Ishikawa (cell line): Measurements from ENCODE around the gene KTI12.

Source experiments
- CEBPB ChIP-seq: IDR thresholded peaks from 2 replicates; pipeline ENCODE4 v1.6.1; 2012
- CREB1 ChIP-seq: IDR thresholded peaks from 2 replicates; pipeline ENCODE4 v1.6.1; 2012; ENCODE audit warnings: low read depth
- EGR1 ChIP-seq: IDR thresholded peaks from 2 replicates; pipeline ENCODE4 v1.6.1; 2012
- EP300 ChIP-seq: IDR thresholded peaks from 2 replicates; pipeline ENCODE4 v1.6.1; 2012; ENCODE audit warnings: borderline replicate concordance
- FOXM1 ChIP-seq: IDR thresholded peaks from 2 replicates; pipeline ENCODE4 v1.6.1; 2012; ENCODE audit warnings: low read depth, borderline replicate concordance
- NFIC ChIP-seq: IDR thresholded peaks from 2 replicates; pipeline ENCODE4 v1.6.1; 2012
- RAD21 ChIP-seq: IDR thresholded peaks from 2 replicates; pipeline ENCODE4 v1.6.1; 2012; ENCODE audit warnings: low read depth
- TAF1 ChIP-seq: IDR thresholded peaks from 2 replicates; pipeline ENCODE4 v1.6.1; 2012; ENCODE audit warnings: low read depth, mild to moderate bottlenecking
- TCF12 ChIP-seq: IDR thresholded peaks from 2 replicates; pipeline ENCODE4 v1.6.1; 2012; ENCODE audit warnings: low read depth
- TEAD4 ChIP-seq: IDR thresholded peaks from 2 replicates; pipeline ENCODE4 v1.6.1; 2012
- YY1 ChIP-seq: IDR thresholded peaks from 2 replicates; pipeline ENCODE4 v1.6.1; 2012; ENCODE audit warnings: low read depth
- ZBTB7A ChIP-seq: IDR thresholded peaks from 2 replicates; pipeline ENCODE4 v1.6.1; 2012; ENCODE audit warnings: low read depth
- TF ChIP-seq, protein P1 (sequence below): IDR thresholded peaks from 2 replicates; pipeline ENCODE4 v1.6.1; 2012
- TF ChIP-seq, protein P2 (sequence below): IDR thresholded peaks from 2 replicates; pipeline ENCODE4 v1.6.1; 2012
- TF ChIP-seq, protein P3 (sequence below): IDR thresholded peaks from 2 replicates; pipeline ENCODE4 v1.6.1; 2012; ENCODE audit warnings: low read depth, mild to moderate bottlenecking

The KTI12 gene

DNA sequence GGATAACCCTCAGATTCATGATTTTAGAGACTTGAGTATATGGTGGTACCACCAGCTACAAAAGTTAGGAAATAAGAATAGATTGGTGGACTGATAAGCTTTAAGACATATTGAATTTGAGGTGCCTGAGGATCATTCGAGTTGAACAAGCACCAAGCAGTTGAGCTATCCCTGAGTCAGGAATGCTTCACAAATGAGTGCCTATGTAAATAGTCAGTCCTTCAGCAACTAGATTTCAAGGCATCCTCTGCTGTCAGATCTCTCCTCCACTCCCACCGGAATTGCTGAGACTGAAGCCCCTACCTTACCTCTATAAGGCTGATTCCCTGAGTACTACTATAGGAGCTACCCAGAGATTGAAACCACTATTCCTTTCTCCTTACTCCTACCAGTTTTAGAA is 29.6 kb upstream of the KTI12 start:
- TF ChIP-seq NFIC (no peak), RAD21 (no peak), ZBTB7A (no peak), EP300 (no peak), CREB1 (no peak), TAF1 (no peak), CEBPB (no peak), TCF12 (no peak), EGR1 (no peak)
- TF ChIP-seq, protein P1, sequence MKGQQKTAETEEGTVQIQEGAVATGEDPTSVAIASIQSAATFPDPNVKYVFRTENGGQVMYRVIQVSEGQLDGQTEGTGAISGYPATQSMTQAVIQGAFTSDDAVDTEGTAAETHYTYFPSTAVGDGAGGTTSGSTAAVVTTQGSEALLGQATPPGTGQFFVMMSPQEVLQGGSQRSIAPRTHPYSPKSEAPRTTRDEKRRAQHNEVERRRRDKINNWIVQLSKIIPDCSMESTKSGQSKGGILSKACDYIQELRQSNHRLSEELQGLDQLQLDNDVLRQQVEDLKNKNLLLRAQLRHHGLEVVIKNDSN = no peak
- TF ChIP-seq, protein P2, sequence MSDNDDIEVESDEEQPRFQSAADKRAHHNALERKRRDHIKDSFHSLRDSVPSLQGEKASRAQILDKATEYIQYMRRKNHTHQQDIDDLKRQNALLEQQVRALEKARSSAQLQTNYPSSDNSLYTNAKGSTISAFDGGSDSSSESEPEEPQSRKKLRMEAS = no peak
- TF ChIP-seq, protein P3, sequence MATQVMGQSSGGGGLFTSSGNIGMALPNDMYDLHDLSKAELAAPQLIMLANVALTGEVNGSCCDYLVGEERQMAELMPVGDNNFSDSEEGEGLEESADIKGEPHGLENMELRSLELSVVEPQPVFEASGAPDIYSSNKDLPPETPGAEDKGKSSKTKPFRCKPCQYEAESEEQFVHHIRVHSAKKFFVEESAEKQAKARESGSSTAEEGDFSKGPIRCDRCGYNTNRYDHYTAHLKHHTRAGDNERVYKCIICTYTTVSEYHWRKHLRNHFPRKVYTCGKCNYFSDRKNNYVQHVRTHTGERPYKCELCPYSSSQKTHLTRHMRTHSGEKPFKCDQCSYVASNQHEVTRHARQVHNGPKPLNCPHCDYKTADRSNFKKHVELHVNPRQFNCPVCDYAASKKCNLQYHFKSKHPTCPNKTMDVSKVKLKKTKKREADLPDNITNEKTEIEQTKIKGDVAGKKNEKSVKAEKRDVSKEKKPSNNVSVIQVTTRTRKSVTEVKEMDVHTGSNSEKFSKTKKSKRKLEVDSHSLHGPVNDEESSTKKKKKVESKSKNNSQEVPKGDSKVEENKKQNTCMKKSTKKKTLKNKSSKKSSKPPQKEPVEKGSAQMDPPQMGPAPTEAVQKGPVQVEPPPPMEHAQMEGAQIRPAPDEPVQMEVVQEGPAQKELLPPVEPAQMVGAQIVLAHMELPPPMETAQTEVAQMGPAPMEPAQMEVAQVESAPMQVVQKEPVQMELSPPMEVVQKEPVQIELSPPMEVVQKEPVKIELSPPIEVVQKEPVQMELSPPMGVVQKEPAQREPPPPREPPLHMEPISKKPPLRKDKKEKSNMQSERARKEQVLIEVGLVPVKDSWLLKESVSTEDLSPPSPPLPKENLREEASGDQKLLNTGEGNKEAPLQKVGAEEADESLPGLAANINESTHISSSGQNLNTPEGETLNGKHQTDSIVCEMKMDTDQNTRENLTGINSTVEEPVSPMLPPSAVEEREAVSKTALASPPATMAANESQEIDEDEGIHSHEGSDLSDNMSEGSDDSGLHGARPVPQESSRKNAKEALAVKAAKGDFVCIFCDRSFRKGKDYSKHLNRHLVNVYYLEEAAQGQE = no peak

DNA sequence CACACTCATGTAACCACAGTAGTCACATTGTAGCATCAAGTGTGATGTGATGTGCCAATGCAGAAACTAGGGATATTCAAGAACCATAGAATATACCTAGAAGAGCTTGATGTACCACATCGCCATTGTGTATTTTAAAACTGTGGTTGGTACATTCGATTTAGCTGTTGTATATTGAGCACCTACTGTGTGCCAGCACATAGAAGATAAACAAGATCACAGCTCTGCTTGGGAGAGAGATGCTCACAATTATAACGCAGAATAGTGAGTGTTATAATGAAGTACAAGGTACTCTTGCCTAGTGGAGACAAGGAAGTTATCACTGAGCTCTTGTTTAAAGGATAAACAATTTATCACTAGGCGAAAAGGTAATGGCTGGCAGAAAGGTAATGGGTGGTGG is 27.2 kb upstream of the KTI12 start:
- TF ChIP-seq TCF12 (no peak), CEBPB (no peak), FOXM1 (no peak), EGR1 (no peak), TAF1 (no peak)
- TF ChIP-seq, protein P1 = no peak

DNA sequence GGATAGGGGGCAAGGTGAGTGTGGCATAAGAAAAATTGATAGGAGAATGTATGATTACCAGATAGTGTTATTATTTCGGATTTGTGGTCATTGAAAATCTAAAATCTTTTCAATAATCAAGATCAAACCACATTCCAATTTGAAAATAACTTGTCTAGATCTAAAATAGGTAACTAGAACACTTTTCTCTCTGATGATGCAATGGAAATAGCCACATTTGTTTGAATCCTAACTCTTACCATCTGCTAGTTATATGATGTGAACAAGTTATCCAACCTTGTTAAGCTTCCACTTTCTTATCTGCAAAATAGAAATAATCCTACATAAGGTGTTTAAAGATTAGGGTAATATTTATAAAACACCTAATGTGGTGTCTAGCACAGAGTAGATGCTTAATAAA is 26.3 kb upstream of the KTI12 start:
- no peak for TF ChIP-seq YY1
- no peak for TF ChIP-seq EP300
- no peak for TF ChIP-seq ZBTB7A
- TF ChIP-seq, protein P2 = no peak
- TF ChIP-seq, protein P3 = no peak
- TF ChIP-seq, protein P1 = no peak
- no peak for TF ChIP-seq FOXM1
- TF ChIP-seq RAD21 = no peak
- TF ChIP-seq EGR1 = no peak
- no peak for TF ChIP-seq CEBPB
- no peak for TF ChIP-seq TCF12
- no peak for TF ChIP-seq CREB1
- no peak for TF ChIP-seq NFIC
- TF ChIP-seq TEAD4 = no peak
- no peak for TF ChIP-seq TAF1

DNA sequence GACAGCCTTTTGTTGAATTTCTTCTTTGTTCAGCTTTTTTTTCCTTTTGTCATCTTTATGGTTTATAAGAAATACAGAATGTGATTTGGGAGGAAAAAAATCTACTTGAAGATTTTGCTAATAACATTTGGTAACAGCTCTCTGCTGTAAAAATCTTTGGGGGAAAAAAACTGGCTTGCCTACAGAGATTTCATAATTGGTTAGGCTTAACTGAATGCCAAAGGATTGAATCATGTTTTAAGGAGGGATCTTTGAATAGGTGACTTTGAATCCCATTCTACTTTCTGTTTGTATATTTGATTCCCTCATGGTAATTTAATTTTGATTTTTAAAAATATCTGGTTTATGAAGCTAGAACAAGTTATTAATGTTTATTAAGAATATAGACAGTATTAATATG is 25.7 kb upstream of the KTI12 start:
- TF ChIP-seq TAF1 (no peak), FOXM1 (no peak), YY1 (no peak), RAD21 (no peak), CREB1 (no peak), CEBPB (no peak), TCF12 (no peak), NFIC (no peak)
- TF ChIP-seq, protein P2 = no peak

DNA sequence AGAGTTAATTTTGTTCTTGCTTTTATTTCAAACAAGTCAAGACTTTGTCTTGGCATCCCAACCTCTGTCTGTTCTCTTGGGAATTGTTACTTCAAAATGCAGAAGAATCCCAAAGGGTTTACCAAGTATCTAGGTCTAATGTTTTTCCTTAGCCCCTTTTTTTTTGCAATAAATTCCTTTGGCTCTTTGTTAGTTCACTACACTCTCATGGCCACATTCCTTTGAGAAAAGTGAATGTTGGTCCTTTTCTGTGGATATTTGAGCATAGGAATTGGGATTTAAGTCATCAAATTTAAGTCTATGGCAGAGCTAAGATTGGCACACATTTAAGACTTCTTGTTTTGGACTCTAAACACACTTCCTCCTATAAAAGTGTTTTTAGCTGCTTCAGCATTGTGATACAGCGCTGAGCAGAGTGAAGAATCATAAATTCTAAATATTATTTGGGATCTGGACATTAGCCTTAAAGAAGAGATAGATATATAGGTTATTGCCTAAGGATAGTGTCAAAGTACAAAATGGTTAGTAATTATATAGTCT is 24.3 kb upstream of the KTI12 start:
- TF ChIP-seq, protein P3 = no peak
- TF ChIP-seq RAD21 (no peak), TEAD4 (no peak), TCF12 (no peak), CEBPB (no peak), ZBTB7A (no peak), FOXM1 (no peak), TAF1 (no peak), YY1 (no peak), EGR1 (no peak), NFIC (no peak), EP300 (no peak), CREB1 (no peak)
- TF ChIP-seq, protein P1 = no peak
- TF ChIP-seq, protein P2 = no peak
